GM21529 (cell line): Measurements from ENCODE around the gene PTOV1.
A peak's percentile ranks its signal among the peaks of the same experiment; 100 is the strongest.

Experiments used
- ATAC-seq: cut with Tn5 transposase; IDR thresholded peaks from one replicate; pipeline ENCODE4 v1.9.1; 2021; ENCODE audit not compliant: unreplicated experiment

Gene PTOV1

DNA sequence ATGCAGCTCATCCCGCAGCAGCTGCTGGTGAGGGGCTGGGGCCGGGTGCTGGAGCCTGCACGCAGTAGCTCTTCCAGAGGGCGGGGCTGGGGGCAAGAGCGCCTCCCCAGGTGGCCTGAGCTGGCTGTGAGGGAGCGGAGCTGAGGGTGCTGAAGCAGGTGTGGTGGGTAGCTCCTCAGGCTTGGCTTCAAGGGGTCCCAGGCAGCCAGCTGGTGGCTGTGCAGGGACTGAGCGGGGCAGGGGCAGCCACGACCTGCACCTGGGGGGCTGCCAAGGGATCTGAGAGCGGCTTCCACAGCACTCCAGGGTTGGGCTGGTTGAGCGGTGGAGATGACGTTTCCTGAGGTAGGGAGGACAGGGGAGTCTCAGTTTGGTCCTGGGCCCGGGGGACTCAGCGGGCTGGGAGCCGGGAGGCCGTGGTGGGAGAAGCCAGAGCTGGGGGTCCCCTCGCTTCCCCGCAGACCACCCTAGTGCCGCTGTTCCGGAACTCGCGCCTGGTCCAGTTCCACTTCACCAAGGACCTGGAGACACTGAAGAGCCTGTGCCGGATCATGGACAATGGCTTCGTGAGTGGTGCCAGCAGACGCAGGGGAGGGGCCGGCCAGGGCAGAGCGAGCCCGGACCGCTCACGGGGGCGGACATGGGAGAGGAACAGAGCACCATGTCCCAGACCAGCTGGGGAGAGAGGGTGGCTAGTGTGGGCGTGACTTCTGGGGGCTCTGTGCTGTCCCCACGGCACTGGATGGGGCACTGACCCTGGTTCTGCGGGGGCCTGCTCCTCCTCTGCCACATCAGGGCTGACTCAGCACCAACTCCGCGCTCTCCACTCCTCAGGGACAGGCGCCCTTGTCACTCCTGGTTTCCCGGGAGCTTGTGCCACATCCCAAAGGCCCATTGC lies 7.4 kb downstream of the PTOV1 start:
- ATAC-seq, result no peak

DNA sequence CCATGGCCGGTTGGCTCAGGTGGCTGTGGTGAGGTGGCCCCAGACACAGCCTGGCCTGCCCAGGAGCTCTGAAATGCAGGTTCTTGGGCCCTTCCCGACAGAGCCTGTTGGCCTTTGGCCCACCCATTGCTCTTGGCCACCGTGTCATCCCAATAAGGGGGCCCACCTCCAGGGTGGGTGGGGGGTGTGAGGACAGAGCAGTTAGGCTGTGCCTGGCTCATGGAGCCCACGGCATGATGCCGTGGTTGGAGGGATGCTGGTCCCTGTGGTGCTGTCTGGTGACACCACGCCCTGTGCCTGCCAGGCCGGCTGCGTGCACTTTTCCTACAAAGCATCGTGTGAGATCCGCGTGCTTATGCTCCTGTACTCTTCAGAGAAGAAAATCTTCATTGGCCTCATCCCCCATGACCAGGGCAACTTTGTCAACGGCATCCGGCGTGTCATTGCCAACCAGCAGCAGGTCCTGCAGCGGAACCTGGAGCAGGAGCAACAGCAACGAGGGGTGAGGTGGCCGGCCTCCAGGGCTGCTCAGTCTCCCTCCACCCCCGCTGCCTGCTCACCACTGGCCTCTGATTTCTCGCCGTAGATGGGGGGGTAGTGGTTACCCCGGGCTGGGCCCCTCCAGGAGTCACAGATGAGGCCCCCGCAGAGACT lies 8.8 kb downstream of the PTOV1 start:
- no peak for ATAC-seq

DNA sequence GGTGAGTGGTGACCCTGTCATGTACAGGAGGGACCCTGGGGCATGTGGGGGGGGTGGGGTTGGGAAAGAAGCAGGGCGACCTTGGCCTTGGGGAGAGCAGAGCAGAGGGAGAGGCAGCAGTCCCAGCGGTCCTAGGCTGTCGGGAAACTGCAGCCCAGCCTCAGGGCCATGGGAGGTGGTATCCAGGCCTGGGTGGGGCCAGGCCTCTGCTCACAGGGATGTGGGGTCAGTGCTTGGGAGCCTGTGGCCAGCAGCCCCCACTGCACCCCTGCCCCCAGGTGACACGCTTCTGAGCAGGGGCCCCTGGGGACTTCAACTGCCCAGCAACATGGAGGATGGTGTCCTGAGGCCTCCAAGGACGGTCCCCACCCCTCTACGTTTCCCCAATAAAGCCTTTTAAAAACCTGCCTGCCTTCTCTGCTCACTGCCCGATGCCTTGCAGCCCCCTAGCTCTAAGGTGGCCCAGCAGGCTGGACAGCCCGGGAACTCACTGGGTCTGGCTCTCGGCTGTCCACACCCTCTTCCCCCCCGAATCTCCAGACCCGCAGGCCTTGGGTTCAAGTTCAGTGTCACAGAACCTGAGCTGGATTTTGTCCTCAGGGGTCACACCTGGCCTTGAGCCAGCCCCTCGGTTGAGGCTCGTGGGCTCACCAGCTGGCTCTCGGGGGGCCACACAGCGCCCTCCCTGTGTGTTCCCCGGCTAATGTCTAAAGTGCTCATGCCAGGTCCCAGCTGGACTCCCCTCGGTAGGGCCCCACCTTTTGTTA lies 9.6 kb downstream of the PTOV1 start:
- no peak for ATAC-seq

DNA sequence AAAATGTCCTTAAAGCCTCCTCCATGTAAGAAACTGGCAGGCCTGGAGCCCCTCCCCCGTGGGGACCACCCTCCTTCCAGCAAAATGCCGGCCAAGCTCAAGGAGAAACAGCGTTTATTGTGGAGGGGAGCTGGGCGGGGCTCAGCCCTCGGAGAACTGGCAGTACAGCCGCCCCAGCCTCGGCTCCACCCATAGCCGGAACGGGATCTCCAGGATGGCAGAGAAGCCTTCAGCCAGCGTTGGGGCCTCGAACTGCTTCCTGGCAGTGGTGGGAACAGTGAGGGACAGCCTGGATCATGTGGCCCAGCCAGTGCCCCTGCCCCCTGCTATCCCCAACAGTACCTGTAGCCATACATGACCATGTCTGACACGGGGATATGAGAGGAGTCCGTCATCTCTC lies 10.1 kb downstream of the PTOV1 start:
- no peak for ATAC-seq

DNA sequence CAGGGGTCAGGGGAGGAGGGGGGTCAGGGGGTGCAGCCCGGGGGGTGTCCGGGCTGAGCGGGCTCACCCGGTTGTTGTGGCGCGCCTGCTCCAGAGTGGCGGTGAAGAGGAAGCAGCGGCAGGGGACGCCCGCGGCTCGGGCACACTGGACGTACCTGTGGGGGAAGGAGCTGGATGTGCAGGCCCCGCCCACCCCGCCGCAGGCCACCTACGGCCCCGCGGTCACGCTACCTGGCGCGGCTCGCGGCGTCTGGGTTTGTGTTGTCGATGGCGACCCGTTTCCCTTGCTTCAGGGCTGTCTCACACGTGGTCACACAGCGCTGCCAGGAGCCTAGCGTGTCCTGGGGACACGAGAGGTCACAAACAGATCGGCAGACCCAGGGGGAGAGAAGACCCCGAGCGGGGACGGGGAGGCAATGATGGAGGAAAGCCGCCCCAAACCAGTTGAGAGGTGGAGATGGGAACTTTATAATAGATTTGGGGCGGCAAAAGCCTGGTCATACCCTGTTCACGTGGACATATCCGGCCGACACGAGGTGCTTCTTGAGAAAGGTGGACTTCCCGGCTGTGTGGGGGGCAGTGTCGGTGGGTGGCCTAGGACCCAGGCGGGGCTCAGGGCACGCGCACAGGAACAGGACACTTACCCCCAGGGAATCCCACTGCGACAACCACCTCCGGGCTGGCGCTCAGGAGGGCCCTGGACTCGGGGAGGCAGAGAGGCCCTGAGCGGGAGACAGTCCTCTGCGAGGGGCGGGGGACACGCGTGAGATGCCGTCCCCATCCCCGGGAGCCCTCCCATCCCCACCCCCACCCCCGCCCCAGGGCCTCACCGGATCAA lies 10.8 kb downstream of the PTOV1 start:
- no peak for ATAC-seq

DNA sequence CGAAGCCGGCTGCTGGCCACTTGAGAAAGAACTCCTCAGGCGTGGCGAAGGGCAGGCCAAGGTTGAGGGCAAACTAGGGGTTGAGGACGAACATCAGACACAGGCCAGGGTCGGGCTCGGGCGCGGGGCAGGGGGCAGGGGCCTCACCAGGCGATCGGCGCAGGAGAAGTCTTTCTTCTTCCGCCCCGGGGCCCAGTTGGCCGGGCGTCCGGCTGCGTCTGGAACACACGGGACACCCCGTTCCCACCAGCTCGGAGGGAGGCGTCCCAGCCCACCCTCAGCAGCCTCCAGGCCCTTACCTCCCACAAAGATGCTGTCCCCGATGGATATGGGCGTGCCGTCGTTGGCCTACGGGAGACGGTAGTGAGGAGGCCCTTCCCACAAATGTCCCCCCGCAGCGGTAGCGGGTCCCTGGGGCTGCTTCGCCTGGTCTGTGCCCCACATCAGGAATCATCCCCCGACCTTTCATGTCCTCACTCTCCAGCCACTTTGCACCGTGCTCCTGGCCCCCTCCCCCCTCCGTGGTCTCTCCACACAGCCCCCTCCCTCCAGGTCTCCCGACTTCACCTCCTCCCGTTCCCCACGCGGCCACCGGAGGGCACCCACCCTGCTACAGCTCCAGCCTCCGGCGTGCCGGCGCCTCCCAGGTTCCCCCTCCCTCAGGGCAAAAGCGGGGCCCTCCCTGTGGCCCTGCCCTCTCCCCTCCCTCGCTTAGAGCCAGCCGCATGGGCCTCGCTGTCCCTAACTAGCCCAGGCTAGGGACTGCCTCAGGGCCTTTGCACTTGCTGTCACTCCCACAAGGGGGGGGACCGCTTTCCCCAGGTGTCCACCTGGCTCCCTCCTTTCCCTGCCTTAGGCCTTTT lies 11.7 kb downstream of the PTOV1 start:
- no peak for ATAC-seq

DNA sequence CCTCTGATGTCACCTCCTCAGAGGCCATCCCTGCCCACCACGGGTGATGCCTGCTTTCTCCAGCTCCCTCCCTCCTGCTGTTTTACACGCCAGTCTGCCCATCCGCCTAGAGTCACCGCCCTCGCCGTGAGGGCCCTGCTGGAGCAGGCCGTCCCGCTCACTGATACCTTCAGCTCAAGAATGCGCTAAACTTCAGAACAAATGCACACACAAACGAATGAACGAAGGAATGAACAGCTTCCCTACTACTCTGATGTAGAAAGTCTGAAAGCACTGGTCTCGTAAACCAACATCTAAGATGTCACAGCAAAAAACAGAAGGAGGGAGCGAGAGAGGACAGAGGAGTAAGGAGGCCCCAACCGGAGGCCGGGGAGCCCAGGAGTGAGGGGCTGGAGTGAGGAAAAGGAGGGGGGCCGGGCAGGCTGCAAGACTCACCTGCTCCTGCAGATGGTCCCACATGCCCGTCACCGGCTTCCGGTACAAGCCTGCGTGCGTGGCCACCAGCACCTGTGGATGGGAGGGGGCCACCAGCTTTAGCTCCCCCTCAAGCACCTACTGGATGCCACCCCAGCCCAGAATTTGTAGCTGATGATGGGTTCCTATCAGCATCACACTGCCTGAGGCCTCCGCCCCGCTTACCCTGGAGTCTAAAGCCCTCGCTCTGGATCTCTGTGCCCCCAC lies 12.4 kb downstream of the PTOV1 start:
- no peak for ATAC-seq

DNA sequence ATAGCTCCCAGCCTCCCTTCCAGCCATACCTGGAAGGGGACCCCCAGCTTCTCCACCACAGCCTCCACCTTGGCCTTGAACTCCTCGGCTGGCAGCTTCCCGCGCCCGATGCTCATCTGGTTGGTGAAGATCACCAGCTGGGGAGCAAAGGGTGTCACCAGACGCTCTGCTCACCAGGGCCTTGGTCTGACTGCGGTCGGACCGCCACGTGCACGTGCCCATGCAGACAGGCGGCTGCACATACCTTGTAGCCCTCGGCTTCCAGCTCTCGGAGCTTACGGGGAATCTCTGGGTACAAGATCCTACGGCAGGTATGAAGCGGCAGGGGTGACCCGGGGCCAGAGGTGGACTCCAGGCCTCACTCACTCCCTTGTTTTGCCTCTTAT lies 13.0 kb downstream of the PTOV1 start:
- no peak for ATAC-seq

DNA sequence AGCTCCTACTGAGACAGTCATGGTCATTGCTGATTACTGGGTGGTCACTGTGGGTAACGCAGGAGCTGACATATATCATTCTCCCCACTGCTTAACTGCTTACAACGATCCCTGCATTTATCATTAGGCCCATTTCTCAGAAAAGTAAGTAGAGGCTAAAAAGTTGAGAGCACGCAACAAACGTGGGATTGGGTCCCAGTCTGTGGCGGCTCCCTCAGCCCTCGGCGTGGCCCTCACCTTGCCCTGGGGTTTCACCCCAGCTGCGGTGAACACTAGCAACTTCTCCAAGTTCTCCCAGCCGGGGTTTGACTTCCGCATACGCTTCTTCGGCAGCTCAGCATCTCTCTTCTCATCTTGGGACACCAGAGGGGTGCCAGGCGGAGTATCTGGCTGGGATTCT lies 13.9 kb downstream of the PTOV1 start:
- no peak for ATAC-seq

DNA sequence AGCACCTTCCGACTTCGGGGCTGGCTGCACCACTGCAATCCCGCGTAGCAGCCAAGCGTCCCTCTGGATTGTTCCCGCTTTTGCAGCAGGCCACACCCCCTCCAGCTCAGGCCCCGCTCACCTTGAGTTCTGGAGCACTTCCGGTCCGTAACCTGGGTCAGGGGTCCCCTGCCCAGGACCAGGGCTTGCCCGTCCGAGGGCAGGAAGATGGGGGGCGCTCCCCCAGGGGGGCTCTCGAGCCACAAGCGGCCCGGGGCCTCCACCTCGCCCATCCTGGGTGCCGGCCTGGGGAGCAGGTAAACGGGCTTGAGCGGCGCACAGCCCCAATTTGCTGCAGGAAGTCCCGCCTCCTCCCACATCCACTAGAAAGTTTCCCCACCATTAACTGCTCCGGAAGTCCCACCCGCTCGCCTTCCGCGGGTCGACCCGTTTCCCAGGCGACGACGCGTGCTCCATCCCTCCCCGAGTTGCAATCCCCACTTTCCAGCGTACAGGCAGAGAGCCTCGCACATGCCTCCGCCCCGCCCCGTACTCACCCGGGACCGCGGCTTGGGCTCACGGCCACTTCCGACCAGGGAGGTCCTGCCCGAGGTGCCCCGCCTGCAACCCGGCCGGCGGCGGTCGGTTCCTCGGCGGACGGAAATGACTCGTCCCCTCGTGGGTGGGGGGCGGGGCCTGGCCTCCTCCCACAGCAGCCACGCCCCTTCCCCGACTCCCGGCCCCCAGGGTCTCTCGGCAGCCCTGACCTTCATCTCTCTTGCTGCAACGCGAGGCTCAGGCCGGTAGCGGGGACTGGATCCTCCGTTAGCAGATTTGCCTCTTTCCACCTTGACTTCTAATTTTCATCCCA lies 16.2 kb downstream of the PTOV1 start, which contains the start of gene PNKP:
TSS of gene PNKP (minus strand) at position 644 of the 850 bp plus-strand sequence. CDS start at position 272, 372 bp downstream.
- ATAC-seq, result peak; percentile 33

DNA sequence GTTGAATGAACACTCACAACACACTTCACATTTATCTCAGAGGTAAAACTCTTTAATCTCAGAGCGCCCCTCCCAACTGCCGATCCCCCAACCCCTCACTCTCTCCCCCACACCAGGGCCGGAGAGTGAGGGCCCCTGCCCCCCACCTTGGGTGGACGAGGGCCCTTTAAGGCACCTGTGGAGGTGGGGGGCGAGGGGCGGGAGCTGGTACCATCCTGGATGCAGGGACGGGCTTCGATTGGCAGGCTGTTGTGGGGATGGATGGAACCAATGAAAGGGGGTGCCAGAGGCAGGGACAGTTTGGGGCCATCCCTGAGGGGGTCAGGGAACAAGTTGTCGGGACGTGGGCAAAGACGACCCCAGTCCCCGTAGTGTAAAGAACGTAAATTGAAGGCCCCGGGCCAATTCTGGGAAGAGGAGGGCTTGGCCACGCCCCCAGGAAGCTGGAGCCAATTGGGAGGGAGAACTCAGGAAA lies 18.1 kb downstream of the PTOV1 start:
- ATAC-seq, result peak; percentile 3

DNA sequence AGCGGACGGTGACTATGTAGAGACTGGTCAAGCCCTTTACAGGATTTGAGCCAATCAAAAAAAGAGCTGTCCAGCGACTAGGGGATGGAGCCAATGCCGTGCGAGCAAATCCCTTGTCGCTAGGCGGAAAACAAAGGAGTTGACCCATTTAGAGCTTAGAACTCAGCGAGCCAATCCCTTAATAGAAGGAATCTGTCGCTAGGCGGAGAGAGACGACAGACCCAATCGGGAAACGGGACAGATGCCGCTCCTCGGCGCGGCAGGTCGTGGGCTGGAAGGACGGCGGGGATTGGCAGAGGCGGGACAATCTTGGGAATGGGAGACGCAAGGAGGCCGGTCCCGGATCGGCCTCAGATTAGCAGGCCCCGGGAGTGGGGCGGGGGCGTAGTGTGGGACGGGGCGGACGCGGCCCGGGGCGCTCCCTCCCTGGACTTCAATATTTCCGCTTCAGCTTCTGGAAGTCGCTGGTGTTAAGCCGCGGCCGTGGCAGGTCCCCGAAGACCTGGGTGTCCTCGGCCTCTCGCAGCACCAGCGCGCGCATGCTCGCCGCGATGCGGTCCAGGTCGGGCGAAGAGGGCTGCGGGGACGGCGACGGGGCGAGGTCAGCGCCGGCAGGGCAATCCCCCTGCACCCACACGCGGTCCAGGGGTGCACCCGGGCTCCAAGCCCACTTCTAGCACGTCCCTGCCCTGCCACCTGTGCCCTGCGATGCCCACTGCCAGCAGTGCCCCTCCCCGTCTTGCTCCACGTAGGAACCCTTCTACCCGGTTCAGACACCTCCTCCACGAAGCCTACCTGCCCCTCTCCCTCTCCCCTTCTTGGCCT lies 18.7 kb downstream of the PTOV1 start:
- ATAC-seq, result peak; percentile 70

DNA sequence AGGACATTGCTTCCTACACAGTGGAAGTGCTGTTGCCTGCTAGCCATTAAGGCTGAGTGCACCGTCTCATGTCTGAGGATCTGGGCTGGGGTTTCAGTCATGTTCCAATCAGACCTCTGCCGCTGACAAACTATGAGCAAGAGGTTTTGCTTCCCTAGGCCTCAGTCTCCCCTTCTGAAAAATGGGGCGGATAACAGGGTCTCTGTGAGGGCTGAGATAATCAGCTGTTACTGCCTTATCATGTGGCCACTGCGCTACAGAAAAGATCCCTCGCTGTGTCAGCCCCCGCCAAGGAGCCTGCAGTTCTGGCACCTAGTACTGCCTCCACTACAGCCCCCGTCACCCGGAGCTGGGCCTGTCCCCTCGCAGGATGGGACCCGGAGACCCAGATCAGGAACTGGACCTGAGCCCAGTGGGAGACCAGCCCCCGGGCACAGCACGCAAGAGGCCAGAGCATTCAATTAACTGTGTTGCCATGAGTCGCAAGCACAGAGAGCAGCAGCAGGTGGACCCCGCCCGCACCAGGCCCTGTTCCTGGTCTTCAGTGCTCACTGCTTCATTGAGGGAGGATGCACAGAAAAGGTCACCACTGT lies 19.4 kb downstream of the PTOV1 start:
- ATAC-seq, result no peak

DNA sequence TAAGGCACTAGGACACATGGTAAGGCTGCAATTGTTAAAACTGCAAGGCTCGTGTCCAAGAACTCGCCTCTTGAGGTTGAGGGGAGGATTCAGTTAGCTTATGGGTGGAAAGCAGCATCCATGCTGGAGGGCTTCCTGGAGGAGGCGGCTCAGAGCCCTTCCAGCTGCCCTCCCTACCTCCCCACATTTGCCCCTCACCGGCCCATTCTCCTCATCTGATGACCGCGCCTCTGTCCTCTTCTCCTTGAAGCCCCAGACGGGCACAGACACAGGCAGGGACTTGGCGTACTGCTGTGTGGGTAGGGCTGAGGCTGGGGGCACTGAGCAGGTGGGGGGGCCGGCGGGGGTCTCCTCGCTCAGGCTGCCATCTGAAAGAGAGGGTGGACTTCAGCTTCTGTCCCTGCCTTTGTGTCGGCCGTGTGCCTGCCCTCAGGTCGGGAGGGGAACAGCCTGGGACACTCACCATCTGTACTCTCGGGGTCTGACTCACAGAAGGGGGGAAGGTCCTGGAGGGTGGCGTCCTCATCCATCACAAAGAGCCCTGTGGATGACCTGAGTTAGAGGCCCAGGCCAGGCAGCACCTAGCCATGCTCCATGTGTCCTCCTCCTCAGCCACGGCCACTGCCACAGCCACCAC lies 20.5 kb downstream of the PTOV1 start:
- no peak for ATAC-seq

DNA sequence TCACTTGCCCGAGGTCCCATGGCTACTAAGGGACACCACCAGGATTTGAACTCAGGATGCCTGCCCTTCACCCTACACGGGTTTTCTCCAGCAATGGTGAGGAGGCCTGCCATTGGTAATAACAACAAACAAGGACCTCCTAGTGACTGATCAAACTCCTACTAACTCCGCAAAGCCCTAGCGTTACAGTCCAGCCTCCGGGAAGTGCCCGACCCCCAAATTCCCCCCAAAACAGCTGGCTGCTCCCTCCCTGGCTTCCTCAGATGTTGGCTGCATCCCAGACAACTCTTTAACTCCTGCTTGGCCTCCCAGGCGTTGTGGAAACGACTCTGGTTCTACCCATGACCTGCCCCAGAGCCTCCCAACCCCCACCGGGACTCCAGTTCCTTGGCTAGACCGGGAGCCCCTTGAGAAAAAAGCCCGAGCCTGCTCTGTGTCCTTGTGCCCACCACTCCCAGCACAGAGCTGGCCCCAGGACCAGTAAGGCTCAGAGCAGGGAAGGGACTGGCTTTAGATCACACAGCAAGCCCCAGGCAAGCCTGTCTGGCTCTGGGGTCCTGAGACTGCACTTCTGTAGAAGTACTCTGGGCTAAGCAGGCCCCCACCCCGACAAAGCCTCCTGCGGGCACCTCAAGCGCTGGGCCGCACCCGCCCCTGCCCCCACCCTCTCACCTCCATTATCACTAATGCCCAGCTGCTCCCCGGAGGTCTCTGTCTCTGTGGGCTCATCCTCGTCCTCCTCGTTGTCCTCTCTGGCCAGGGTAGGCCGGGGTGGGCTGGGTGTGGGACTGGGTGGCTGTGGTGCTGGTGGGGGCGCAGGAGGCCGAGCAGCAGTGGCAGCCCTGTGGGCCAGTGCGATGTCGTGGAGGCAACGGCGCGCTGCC lies 21.5 kb downstream of the PTOV1 start:
- ATAC-seq, result no peak
